Measurements from ENCODE around the gene GPR33. TPM values are rescaled to one million over a fixed set of nuclear protein-coding genes. Genes with fewer than 3 reads are reported as not detected.

The GPR33 gene
- total and polyA plus RNA-seq, 9 donors: not detected

DNA sequence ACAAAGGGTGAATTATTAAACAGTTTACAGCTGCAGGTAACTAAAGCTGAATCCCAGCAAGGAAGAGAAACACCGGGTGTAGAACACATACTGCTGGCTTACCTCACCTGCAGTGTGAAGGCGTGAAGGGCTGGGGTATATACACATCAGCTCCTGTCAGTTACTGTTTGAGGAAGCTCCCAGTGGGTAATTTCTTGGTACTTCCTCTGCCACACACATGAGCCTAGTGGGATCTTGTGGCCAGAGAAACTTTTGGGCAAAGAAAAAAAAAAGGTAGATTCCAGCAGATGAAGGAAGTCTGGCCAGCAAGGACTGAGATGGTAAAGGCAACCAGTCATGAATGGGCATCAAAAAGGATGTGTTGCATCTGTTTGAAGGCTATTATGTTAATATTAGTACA, 14.0 kb upstream of the GPR33 start:
- Histone ChIP-seq H3K27ac (ENCODE audit: low read length) (no peak overlapping the region), H3K36me3 (ENCODE audit: control insufficient read depth, insufficient read depth, low read length) (no peaks in the 10 kb centered on the region), H3K27me3 (ENCODE audit: control insufficient read depth, insufficient read depth, low read length) (no peaks in the 10 kb centered on the region), H3K9me3 (replicated peaks; ENCODE audit: control insufficient read depth, low read depth, low read length) (no peaks in the 10 kb centered on the region), H3K4me3 (ENCODE audit: low read length) (no peak overlapping the region), H3K4me1 (ENCODE audit: control insufficient read depth, insufficient read depth, low read length) (peaks cover 2% of the 10 kb centered on the region)
- no peak for DNase-seq
- 60% methylated on average over 1 of the region's 2 CpGs for WGBS (ENCODE audit: insufficient coverage)

DNA sequence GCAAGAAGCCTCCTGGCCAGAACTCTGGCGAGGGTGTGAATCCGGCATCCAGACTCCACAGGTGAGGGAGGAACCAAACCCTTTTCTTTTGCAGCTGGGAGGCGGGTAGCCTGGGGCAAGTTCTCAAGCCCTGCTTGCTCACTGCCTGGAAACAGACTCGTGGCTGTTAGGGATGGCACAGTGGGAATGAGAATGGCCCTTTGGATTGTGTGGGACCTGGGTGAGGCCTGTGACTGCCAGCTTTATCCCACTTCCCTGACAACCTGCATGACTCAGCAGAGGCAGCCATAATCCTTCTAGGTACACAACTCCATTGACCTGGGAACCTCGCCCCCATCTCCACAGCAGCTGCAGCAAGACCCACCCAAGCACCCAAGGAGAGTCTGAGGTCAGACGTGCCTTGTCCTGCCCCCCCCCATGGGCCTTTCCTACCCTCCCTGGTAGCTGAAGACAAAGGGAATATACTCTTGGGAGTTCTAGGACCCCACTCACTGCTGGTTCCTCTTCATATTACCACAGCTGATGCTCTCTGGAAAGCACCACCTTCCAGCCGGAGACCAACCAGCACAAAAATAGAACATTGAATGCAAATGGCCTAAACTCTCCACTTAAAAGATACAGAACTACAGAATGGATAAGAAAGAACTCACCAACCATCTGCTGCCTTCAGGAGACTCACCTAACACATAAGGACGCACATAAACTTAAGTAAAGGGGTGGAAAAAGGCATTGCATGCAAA, 5.1 kb upstream of the GPR33 start:
- Histone ChIP-seq H3K9me3 (replicated peaks; ENCODE audit: control insufficient read depth, low read depth, low read length) (no peaks in the 10 kb centered on the region), H3K4me3 (ENCODE audit: low read length) (no peak overlapping the region), H3K27me3 (ENCODE audit: control insufficient read depth, insufficient read depth, low read length) (no peaks in the 10 kb centered on the region), H3K27ac (ENCODE audit: low read length) (no peak overlapping the region), H3K4me1 (ENCODE audit: control insufficient read depth, insufficient read depth, low read length) (no peaks in the 10 kb centered on the region), H3K36me3 (ENCODE audit: control insufficient read depth, insufficient read depth, low read length) (no peaks in the 10 kb centered on the region)
- WGBS (ENCODE audit: insufficient coverage): 93% methylated on average over 4 of the region's 8 CpGs
- no peak for DNase-seq

DNA sequence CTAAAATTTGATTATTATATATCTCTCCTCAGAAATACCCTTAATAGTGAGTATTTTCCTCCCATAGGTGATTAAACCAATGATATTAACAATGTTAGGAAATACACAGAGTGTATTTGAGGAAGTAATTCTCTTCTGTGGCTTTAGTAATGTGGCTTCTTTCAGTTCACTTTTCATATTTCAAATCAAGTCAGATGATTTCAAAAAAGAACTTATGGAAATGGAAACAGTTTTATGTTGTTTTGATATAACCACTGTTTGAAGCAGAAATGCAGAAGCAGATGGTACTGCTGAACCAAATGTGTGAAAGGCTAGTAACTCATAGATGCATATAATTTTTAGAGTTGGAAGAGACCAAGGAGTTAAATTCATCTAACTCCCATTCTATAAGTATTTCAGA, 1.9 kb upstream of the GPR33 start:
- Histone ChIP-seq H3K36me3 (ENCODE audit: control insufficient read depth, insufficient read depth, low read length) (no peaks in the 10 kb centered on the region), H3K4me1 (ENCODE audit: control insufficient read depth, insufficient read depth, low read length) (no peaks in the 10 kb centered on the region), H3K4me3 (ENCODE audit: low read length) (no peak overlapping the region), H3K27ac (ENCODE audit: low read length) (no peak overlapping the region), H3K27me3 (ENCODE audit: control insufficient read depth, insufficient read depth, low read length) (no peaks in the 10 kb centered on the region), H3K9me3 (replicated peaks; ENCODE audit: control insufficient read depth, low read depth, low read length) (no peaks in the 10 kb centered on the region)
- peak; percentile 39 for DNase-seq

DNA sequence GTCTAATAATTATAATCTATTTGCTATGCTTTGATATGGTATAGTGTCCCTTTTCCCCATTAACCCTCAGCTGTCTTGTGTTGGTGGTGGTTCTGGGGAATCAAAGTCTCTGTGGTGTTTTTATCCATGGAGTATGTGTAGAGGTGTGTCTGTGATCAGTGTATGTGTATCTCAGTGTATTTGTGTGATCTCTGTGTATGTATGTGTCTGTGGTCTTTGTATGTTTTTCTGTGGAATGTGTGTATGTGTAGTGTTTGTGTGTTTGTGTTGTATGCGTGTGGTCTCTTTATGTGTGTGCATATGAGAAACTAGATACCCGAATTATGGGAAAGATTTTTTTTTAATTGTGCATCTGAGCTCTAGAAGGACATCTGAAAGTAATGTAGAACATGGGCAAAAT, 1.1 kb downstream of the GPR33 start:
- H3K36me3 ChIP-seq (ENCODE audit: control insufficient read depth, insufficient read depth, low read length): no peaks in the 10 kb centered on the region
- no peaks in the 10 kb centered on the region for H3K27me3 ChIP-seq (ENCODE audit: control insufficient read depth, insufficient read depth, low read length)
- H3K27ac ChIP-seq (ENCODE audit: low read length): no peak overlapping the region
- H3K4me1 ChIP-seq (ENCODE audit: control insufficient read depth, insufficient read depth, low read length): no peaks in the 10 kb centered on the region
- DNase-seq: no peak
- no peaks in the 10 kb centered on the region for H3K9me3 ChIP-seq (replicated peaks; ENCODE audit: control insufficient read depth, low read depth, low read length)
- H3K4me3 ChIP-seq (ENCODE audit: low read length): no peak overlapping the region
- no CpG with 5 or more reads among the region's 2 CpGs for WGBS (ENCODE audit: insufficient coverage)

DNA sequence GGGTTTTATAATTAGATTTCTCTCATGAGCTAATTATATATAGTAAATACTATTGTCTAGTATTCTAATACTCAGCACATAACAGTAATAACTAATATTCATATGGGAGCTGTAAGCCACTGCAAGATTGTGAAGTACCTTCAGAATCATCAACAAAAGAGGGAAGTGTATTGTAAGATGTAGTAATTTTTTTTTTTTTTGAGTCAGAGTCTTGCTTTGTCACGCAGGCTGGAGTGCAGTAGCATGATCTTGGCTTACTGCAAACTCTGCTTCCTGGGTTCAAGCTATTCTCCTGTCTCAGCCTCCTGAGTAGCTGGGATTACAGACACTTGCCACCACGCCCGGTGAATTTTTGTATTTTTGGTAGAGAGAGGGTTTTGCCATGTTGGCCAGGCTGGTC, 3.1 kb downstream of the GPR33 start:
- Histone ChIP-seq H3K27ac (ENCODE audit: low read length) (no peak overlapping the region), H3K4me1 (ENCODE audit: control insufficient read depth, insufficient read depth, low read length) (no peaks in the 10 kb centered on the region), H3K27me3 (ENCODE audit: control insufficient read depth, insufficient read depth, low read length) (no peaks in the 10 kb centered on the region), H3K9me3 (replicated peaks; ENCODE audit: control insufficient read depth, low read depth, low read length) (no peaks in the 10 kb centered on the region), H3K36me3 (ENCODE audit: control insufficient read depth, insufficient read depth, low read length) (no peaks in the 10 kb centered on the region), H3K4me3 (ENCODE audit: low read length) (no peak overlapping the region)
- DNase-seq: no peak
- WGBS (ENCODE audit: insufficient coverage): 63% methylated on average over 1 of the region's 3 CpGs

DNA sequence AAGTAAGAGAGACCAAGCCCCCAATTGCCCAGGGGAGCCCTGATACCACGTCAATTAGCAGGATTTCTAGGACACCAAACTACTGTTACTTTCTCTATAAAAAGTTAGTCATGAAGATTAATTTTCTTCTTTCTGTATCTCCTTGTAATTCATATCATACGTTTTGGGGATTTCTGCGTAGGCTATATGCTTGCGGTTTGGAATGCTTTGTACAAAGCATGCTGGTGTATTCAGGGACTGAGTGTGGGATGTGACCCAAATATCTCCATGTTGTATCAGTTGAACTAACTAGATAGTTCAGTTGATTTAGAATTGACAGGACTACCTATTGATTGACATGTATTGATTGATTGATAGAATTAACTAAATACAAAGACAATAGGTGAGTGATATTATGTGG, 7.7 kb downstream of the GPR33 start:
- H3K9me3 ChIP-seq (replicated peaks; ENCODE audit: control insufficient read depth, low read depth, low read length): no peaks in the 10 kb centered on the region
- H3K27me3 ChIP-seq (ENCODE audit: control insufficient read depth, insufficient read depth, low read length): no peaks in the 10 kb centered on the region
- no peak overlapping the region for H3K27ac ChIP-seq (ENCODE audit: low read length)
- 100% methylated on average over 1 of the region's 4 CpGs for WGBS (ENCODE audit: insufficient coverage)
- DNase-seq: no peak
- H3K4me3 ChIP-seq (ENCODE audit: low read length): no peak overlapping the region
- no peaks in the 10 kb centered on the region for H3K4me1 ChIP-seq (ENCODE audit: control insufficient read depth, insufficient read depth, low read length)
- no peaks in the 10 kb centered on the region for H3K36me3 ChIP-seq (ENCODE audit: control insufficient read depth, insufficient read depth, low read length)

DNA sequence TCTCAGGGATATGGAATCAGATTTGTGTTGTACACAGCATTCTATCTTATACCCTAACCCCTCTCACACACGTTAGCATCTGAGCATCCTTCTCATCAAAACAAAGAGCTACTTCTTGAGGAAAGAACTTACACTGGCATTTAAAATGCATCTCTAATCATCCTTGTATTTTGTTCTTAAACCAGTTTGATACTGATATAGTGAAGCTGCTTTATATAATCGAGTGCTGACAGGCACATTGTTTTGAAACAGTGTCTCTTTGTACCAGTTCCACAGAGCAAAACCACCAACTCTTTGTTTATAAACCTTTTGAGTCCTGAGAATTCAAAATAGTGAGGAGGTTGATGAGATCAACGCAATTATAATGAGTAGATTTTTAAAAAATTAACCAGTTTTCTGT, 8.8 kb downstream of the GPR33 start:
- no peak overlapping the region for H3K27ac ChIP-seq (ENCODE audit: low read length)
- H3K36me3 ChIP-seq (ENCODE audit: control insufficient read depth, insufficient read depth, low read length): no peaks in the 10 kb centered on the region
- H3K27me3 ChIP-seq (ENCODE audit: control insufficient read depth, insufficient read depth, low read length): no peaks in the 10 kb centered on the region
- no peaks in the 10 kb centered on the region for H3K9me3 ChIP-seq (replicated peaks; ENCODE audit: control insufficient read depth, low read depth, low read length)
- no peak overlapping the region for H3K4me3 ChIP-seq (ENCODE audit: low read length)
- WGBS (ENCODE audit: insufficient coverage): no CpG with 5 or more reads among the region's 3 CpGs
- no peaks in the 10 kb centered on the region for H3K4me1 ChIP-seq (ENCODE audit: control insufficient read depth, insufficient read depth, low read length)
- DNase-seq: no peak

DNA sequence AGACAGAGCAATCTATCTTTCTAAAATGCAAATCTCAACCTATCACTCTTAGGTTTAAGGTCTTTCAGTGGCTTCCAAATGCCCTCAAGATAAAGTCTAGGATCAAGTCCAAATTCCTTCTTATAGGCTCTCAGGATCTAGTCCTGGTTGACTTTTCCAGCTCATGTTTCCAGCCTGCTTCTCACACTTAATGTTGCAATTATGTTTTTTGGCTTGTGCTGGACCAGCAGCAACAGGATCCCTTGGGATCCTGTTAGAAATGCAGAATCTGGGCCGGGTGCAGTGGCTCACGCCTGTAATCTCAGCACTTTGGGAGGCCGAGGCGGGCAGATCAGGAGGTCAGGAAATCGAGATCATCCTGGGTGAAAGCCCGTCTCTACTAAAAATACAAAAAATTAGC, 10.6 kb downstream of the GPR33 start:
- H3K36me3 ChIP-seq (ENCODE audit: control insufficient read depth, insufficient read depth, low read length): no peaks in the 10 kb centered on the region
- no peak for DNase-seq
- WGBS (ENCODE audit: insufficient coverage): 81% methylated on average over 5 of the region's 6 CpGs

DNA sequence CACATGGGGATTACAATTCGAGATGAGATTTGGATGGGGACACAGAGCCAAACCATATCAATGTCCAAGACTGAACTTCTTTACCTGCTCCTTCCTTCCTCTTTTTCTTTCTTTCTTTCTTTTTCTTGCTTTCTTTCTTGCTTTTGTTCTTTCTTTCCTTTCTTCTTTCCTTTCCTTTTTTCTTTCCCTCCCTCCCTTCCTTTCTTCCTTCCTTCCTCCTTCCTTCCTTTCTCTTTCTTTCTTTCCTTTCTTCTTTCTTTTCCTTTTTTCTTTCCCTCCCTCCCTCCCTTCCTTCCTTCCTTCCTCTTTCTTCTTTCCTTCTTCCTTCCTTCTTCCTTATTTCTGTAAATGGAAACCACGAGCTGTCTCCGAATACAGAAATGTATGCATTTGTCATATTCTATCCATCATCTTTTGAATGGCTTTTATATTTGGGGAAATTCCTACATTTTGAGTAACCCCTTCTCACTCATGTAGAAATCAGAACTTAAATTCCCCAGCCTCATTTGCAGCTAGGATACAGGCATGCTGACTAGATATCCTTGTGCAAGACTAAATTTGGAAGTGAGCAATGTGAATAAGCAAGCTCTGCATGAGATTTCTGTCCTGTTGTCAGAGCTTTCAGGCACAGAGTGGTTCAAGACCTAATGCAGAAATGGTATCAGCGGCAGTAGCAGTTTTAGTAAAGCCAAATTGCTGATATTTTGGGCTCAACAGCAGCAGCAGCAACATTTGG, 11.5 kb downstream of the GPR33 start:
- Histone ChIP-seq H3K4me1 (ENCODE audit: control insufficient read depth, insufficient read depth, low read length) (no peaks in the 10 kb centered on the region), H3K27me3 (ENCODE audit: control insufficient read depth, insufficient read depth, low read length) (no peaks in the 10 kb centered on the region), H3K4me3 (ENCODE audit: low read length) (no peak overlapping the region), H3K27ac (ENCODE audit: low read length) (no peak overlapping the region), H3K36me3 (ENCODE audit: control insufficient read depth, insufficient read depth, low read length) (no peaks in the 10 kb centered on the region), H3K9me3 (replicated peaks; ENCODE audit: control insufficient read depth, low read depth, low read length) (no peaks in the 10 kb centered on the region)
- 90% methylated on average over 2 of the region's 4 CpGs for WGBS (ENCODE audit: insufficient coverage)
- DNase-seq: no peak

More for the DNA sequence above, 10.6 kb downstream of the GPR33 start:
- Histone ChIP-seq H3K27me3 (ENCODE audit: control insufficient read depth, insufficient read depth, low read length) (no peaks in the 10 kb centered on the region), H3K27ac (ENCODE audit: low read length) (no peak overlapping the region), H3K9me3 (replicated peaks; ENCODE audit: control insufficient read depth, low read depth, low read length) (no peaks in the 10 kb centered on the region), H3K4me3 (ENCODE audit: low read length) (no peak overlapping the region), H3K4me1 (ENCODE audit: control insufficient read depth, insufficient read depth, low read length) (no peaks in the 10 kb centered on the region)

DNA sequence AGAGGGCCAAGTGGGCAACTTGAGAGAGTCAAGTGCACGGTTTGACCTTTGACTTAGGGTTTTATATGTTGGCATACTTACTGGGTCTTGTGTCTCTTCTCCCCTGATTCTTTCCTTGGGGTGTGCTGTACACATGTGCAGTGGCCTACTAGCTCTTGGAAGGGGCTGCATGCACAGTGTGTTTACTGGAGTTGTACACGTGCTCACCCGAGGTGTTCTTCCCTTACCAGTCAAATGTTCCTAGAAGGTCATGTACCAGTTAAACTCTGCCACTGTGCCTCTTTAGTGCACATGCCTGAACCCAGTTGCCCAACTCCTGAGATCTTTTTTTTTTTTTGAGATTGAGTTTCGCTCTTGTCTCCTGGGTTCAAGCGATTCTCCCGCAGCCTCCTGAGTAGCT, 21.3 kb downstream of the GPR33 start:
- Histone ChIP-seq H3K27ac (ENCODE audit: low read length) (no peak overlapping the region), H3K36me3 (ENCODE audit: control insufficient read depth, insufficient read depth, low read length) (no peaks in the 10 kb centered on the region), H3K27me3 (ENCODE audit: control insufficient read depth, insufficient read depth, low read length) (no peaks in the 10 kb centered on the region), H3K4me1 (ENCODE audit: control insufficient read depth, insufficient read depth, low read length) (no peaks in the 10 kb centered on the region), H3K4me3 (ENCODE audit: low read length) (no peak overlapping the region), H3K9me3 (replicated peaks; ENCODE audit: control insufficient read depth, low read depth, low read length) (no peaks in the 10 kb centered on the region)
- DNase-seq: no peak
- 93% methylated on average over 6 of the region's 6 CpGs for WGBS (ENCODE audit: insufficient coverage)

Measured in muscle of leg (tissue), 11 donors.